ENCODE measurements around the gene NUTF2. TPM values are rescaled to one million over a fixed set of nuclear protein-coding genes. Genes with fewer than 3 reads are reported as not detected.
"Not testable (repeated sequence)": the region's sequence is repeated elsewhere in the genome, so short reads cannot be mapped to it uniquely, and the experiment has no call there.

NUTF2 gene
- total and polyA plus RNA-seq, 2 of the 8 experiments (the other 6 are each of a cell fraction or from before 2014, with no cell fraction given): 219 to 377 TPM

DNA sequence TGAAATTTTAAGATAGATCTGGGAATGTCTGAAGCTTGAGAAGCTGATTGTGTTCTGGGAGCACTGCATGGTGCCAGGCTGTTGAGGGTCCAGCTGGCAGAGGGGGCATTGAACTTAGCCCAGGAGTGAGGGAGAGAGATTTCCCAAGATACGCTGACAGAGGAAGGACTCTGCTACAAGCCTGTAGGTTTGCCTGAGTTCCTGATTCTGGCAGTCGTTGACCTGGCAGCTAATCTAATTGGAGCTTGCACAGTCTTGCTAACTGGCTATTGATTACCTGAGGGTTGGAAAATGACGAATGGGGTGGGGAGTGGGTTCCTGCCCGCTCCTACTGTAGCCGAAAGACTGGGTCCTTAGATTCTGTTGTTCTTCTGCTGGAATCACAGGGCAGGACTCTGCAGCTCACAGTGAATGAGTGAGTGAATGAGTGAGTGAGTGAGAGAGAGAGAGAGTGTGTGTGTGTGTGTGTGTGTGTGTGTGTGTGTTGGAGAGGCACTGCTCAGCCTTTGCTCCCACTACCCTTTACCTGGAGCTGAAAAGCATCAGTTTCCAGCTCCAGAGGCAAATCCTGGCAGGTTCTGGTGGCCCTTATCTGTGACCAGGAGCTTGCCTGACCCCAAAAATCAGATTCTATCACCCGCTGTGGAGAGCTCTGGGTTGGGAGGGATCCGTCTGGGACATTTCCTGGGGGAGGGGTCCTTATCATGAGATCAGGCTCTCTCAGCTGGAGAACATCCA lies 68.2 kb downstream of the NUTF2 start (continued):
- TF ChIP-seq, protein P1, sequence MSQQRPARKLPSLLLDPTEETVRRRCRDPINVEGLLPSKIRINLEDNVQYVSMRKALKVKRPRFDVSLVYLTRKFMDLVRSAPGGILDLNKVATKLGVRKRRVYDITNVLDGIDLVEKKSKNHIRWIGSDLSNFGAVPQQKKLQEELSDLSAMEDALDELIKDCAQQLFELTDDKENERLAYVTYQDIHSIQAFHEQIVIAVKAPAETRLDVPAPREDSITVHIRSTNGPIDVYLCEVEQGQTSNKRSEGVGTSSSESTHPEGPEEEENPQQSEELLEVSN (IDR thresholded peaks at IDR 0.05): no peak
- TF ChIP-seq ATF3 (IDR thresholded peaks at IDR 0.05; ENCODE audit: insufficient read depth, low read depth, low read length) (no peak), MAFK (IDR thresholded peaks at IDR 0.05; ENCODE audit: low read depth, low read length) (no peak)

GRCh38 chr16:67915496-67915769 lies 68.7 kb downstream of the NUTF2 start:
- H2BK120ac ChIP-seq (replicated peaks; ENCODE audit: low read depth, low read length); H3K79me2 ChIP-seq (ENCODE audit: control insufficient read depth in 1 of 2, insufficient read depth in 2 of 2, low read length in 2 of 2); H2BK15ac ChIP-seq (ENCODE audit: low read length); H4K20me1 ChIP-seq (replicated peaks in 1 of 2; ENCODE audit: control insufficient read depth in 1 of 2, insufficient read depth in 2 of 2, low read length in 2 of 2); DNase-seq (ENCODE audit: low read depth in 1 of 2, low spot score in 2 of 2); H3K14ac ChIP-seq (ENCODE audit: insufficient read length); H3K23me2 ChIP-seq (ENCODE audit: low read depth, low read length); H2BK5ac ChIP-seq (ENCODE audit: low read depth, low read length); H2AFZ ChIP-seq (ENCODE audit: low read length); H3K4ac ChIP-seq (replicated peaks; ENCODE audit: insufficient read length, low read depth, low read length); H3K9me3 ChIP-seq (ENCODE audit: insufficient read depth in 2 of 2, low read depth in 1 of 2, low read length in 1 of 2); H3K27me3 ChIP-seq (replicated peaks in 1 of 4; ENCODE audit: control insufficient read depth in 3 of 4, extremely low read depth in 1 of 4, insufficient read depth in 3 of 4, low read length in 3 of 4); H2BK12ac ChIP-seq (ENCODE audit: low read depth, low read length); H3K56ac ChIP-seq (replicated peaks; ENCODE audit: insufficient read length, low read depth, low read length); H2AK5ac ChIP-seq (ENCODE audit: low read depth, low read length); H4K91ac ChIP-seq (replicated peaks; ENCODE audit: insufficient read length, low read length); H3K9ac ChIP-seq (replicated peaks in 1 of 4; ENCODE audit: extremely low read depth in 1 of 4, low read depth in 3 of 4, low read length in 3 of 4); H3K36me3 ChIP-seq (ENCODE audit: control insufficient read depth in 2 of 4, insufficient read depth in 4 of 4, low read length in 3 of 4); H3K4me3 ChIP-seq (ENCODE audit: extremely low read depth in 1 of 4, insufficient read depth in 2 of 4, low read depth in 3 of 4, low read length in 4 of 4); H3K23ac ChIP-seq (ENCODE audit: insufficient read length); H4K8ac ChIP-seq (ENCODE audit: extremely low read depth, insufficient read depth, low read length); H3K18ac ChIP-seq (ENCODE audit: extremely low read depth, low read length); H2BK20ac ChIP-seq (ENCODE audit: low read length); H4K5ac ChIP-seq (ENCODE audit: insufficient read length, low read depth, low read length); H3K27ac ChIP-seq (ENCODE audit: low read depth, low read length): not testable (repeated sequence)
- Histone ChIP-seq H3K4me1 (replicated peaks in 1 of 4; ENCODE audit: control insufficient read depth in 3 of 4, insufficient read depth in 4 of 4, low read length in 3 of 4) (peaks cover 0 to 10% (median 4%) of the 10 kb centered on the region in 4 experiments; a peak in 6 of 7 replicates), H3K4me2 (ENCODE audit: insufficient read depth in 1 of 2, low read depth in 2 of 2, low read length in 2 of 2) (0 out of 4 replicates have a peak overlapping the region, but pooled peaks of 1 of the 2 experiments have one; percentile 12), H3K79me1 (ENCODE audit: low read depth, low read length) (peaks cover 10% of the 10 kb centered on the region)
- peak; percentile 58 for FAIRE-seq
- ChIA-PET CTCF (ENCODE audit: partially characterized antibody) (interaction anchor here (0.7 to 4.1 kb wide), 11 partner anchors 11 to 402 kb away, joined by 3 to 39 read pairs (median 4); partner anchors contain the start of genes LCAT and NRN1L), POLR2A (ENCODE audit: partially characterized antibody) (interaction anchor here (0.9 to 2.0 kb wide), 8 partner anchors 10 to 143 kb away, joined by 3 to 9 read pairs (median 3); partner anchors contain the start of genes PSKH1 and PSMB10)
- 84% methylated on average over 2 of the region's 2 CpGs; no CpG with 5 or more reads in 1 of the 2 experiments for WGBS, 2 experiments (ENCODE audit: extremely low coverage in 1 of 2, insufficient coverage in 1 of 2, insufficient read length in 1 of 2, insufficient replicate concordance in 2 of 2, low coverage in 1 of 2, low lambda C conversion rate in 2 of 2, missing lambda C conversion rate in 1 of 2)
